HG03066 (cell line): ENCODE data around the gene TTLL9.
"Not testable (repeated sequence)": the region's sequence is repeated elsewhere in the genome, so short reads cannot be mapped to it uniquely, and the experiment has no call there.

Experiments
- ATAC-seq: cut with Tn5 transposase; IDR thresholded peaks from one replicate; pipeline ENCODE4 v1.9.1; 2021; ENCODE audit warnings: low read depth; ENCODE audit not compliant: unreplicated experiment

TTLL9 gene

GRCh38 chr20:31915491-31916280 is 45.3 kb downstream of the TTLL9 start:
- ATAC-seq: no peak

GRCh38 chr20:31916708-31917107 is 46.3 kb downstream of the TTLL9 start:
- ATAC-seq: no peak

DNA sequence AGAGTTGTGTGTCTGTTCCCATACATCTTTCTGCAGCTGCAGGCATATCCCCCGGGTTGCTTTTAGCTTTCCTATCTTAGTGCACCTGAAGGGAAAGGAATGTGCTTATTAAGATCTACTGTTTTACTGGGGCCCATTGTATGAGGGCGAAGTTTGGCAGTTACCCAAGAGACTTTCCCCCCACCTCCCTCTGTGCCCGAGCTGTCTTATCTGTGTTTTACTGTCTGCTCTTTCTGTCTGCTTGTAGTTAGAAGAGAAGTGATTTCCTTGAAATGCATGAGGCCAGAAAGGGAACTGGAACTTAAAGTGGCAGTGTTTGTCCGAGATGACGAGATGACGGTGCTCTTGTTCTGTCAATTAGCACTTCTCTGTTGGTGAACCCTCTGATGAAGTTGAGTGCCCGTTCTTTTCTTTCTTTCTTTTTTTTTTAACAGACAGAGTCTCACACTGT is 47.6 kb downstream of the TTLL9 start:
- ATAC-seq: not testable (repeated sequence)

GRCh38 chr20:31918466-31919105 is 48.2 kb downstream of the TTLL9 start:
- ATAC-seq: no peak

DNA sequence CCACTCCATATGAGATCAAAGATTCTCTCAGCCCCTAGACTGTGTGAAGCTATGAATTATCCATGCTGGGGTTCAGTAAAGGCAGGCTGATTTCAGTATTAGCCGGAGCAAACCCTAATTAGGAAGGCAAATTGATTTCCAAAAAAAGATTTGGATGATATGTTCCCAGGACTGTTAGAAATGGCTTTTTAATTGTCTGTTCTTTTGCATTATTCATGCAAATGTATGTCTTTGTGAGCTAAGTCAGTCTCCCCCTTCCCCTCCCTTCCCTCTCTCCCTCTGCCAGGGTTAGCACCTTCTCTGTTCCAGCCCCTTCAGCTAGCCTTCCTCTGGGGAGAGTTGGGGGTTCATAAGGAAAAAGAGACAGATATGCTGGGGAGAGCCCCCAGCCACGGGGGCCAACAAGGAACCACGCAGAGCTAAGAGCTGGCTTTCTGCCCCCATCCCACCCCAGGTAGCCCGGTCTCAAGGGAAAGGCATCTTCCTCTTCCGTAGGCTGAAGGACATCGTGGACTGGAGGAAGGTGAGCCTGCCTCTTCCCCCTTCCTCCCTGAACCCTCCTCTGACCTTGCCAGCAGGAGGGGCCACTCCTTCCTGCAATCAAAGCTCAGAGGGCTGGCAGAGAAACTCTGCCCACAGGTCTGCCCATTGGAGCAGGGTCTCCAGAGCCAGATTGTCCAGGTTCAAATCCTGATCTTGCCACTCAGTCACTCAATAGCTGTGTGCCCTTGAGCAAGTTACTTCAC is 49.1 kb downstream of the TTLL9 start:
- no peak for ATAC-seq

DNA sequence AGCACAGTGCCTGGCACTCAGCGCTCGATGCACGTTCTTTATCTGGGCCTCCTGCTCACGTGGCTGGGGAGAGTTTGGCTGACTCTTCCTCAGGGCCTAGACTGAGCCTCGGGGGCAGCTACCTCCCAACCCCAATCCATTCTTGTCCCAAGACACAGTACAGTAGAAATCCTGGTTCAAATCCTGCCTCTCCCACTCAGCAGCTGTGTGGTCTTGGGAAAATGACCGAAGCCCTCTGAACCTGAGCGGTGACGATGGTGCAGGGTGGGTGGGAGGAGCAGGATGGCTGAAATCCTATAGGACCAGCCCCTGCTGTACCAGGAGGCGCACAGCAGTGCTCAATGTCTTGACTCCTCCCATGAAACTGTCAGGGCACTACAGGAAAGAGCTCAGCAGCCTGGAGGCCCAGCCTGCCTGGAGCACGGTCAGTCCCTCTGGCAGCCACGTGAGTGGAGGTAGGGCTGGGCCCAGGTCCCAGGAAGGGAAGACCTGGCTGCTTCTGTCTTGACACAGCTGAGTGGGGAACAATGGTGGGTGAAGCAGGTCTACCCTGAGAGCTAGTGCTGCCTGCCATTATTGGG is 49.9 kb downstream of the TTLL9 start:
- ATAC-seq: no peak

GRCh38 chr20:31921480-31921879 is 51.0 kb downstream of the TTLL9 start:
- not testable (repeated sequence) for ATAC-seq

GRCh38 chr20:31922181-31922580 is 51.7 kb downstream of the TTLL9 start:
- ATAC-seq: no peak

- no peak for ATAC-seq
Measured at GRCh38 chr20:31922588-31922987, 52.2 kb downstream of the TTLL9 start.

DNA sequence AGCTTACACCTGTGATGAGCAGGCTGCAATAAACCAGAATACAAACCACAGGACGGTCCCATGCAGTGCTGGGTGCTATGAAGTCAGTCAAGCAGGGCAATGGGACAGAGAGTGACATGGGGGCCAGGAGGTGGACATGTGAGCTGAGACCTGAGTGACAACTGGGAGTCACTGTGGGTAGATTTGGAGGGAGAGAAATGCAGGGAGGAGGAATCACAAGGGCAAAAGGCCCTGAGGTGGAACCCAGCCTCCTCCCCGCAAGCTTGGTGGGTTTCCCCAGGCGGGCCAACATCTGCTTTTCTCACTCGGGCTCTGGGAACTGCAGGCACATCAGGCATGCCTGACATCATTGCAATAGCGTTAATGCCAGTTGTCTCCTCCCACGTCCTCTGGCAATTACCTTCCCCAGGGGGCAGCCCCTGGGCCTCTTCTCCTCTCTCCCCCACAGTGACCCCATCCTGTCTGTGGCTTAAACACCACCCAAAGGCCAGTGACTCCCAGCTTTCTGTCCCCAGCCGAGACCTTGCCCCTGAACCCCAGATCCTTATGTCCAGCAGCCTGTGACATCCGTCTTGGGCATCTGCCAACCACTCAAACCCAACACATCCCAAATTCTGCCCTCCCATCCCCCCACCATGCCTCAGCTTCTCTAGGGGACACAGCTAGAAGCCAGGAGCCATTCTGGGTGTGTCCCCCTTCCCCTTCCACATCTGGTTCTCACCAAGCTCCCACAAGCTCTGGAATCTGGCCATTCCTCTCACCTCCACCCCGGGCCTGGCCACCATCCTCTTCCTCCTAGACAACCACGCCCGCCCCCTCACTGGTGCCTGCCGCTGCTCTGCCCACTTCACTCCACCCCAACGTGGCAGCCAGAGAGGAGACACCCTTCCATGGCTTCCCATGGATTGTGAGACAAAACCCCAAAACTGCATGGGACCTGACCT is 53.2 kb downstream of the TTLL9 start:
- peak; percentile 63 for ATAC-seq

GRCh38 chr20:31924561-31924960 is 54.1 kb downstream of the TTLL9 start:
- ATAC-seq: no peak

GRCh38 chr20:31925631-31926030 is 55.2 kb downstream of the TTLL9 start:
- ATAC-seq: no peak

GRCh38 chr20:31926493-31926892 is 56.1 kb downstream of the TTLL9 start:
- no peak for ATAC-seq

- ATAC-seq: no peak
Measured at GRCh38 chr20:31927627-31928159, 57.3 kb downstream of the TTLL9 start.

- not testable (repeated sequence) for ATAC-seq
Measured at GRCh38 chr20:31929631-31930030, 59.2 kb downstream of the TTLL9 start.

GRCh38 chr20:31930779-31931178 is 60.3 kb downstream of the TTLL9 start:
- no peak for ATAC-seq

- no peak for ATAC-seq
Measured at GRCh38 chr20:31933698-31934097, 63.3 kb downstream of the TTLL9 start.

DNA sequence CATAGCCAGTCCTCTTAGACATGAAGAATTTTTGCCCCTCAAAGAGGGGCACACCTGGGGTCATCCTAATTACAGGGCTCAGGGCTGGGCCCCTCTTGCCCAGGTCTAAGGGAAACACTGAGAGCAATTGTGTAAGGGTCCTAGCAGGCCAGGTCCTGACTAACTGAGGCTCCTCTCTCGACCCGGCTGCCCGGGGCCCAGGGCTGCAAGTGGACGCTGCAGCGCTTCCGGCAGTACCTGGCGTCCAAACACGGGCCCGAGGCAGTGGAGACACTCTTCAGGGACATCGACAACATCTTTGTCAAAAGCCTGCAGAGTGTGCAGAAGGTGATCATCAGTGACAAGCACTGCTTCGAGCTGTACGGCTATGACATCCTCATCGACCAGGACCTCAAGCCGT is 64.1 kb downstream of the TTLL9 start:
- ATAC-seq: no peak

- no peak for ATAC-seq
Measured at GRCh38 chr20:31934968-31935764, 64.7 kb downstream of the TTLL9 start.
